PFSK-1 (cell line): Measurements from ENCODE around the gene SFTPB.

Source experiments
- FOXP2 ChIP-seq: optimal IDR thresholded peaks from 2 replicates; pipeline ENCODE3; 2011; ENCODE audit warnings: borderline replicate concordance, control low read depth, inconsistent platforms; ENCODE audit not compliant: insufficient read depth; ENCODE audit errors: extremely low read length, extremely low read depth
- POLR2AphosphoS5 ChIP-seq: IDR thresholded peaks from 2 replicates; pipeline ENCODE4 v1.6.1; 2012; ENCODE audit warnings: low read depth, mild to moderate bottlenecking, control low read depth, low read length, moderate library complexity
- REST ChIP-seq, 2 experiments: IDR thresholded peaks; 2 replicates each; pipeline versions ENCODE4 v1.6.1 to v1.8.0; 2011 to 2012; ENCODE audit warnings: low read depth in 2 of 2, low read length in 2 of 2, control low read depth in 1 of 2, inconsistent platforms in 1 of 2, mild to moderate bottlenecking in 1 of 2, moderate library complexity in 1 of 2; ENCODE audit not compliant: insufficient read depth in 1 of 2
- SIN3A ChIP-seq: IDR thresholded peaks from 2 replicates; pipeline ENCODE4 v1.6.1; 2012; ENCODE audit warnings: mild to moderate bottlenecking, low read length, moderate library complexity, borderline replicate concordance; ENCODE audit not compliant: insufficient read depth
- TAF1 ChIP-seq: IDR thresholded peaks from 2 replicates; pipeline ENCODE4 v1.6.1; 2012; ENCODE audit warnings: low read length, control low read depth, borderline replicate concordance; ENCODE audit not compliant: insufficient read depth

Gene SFTPB

GRCh38 chr2:85635636-85636035 is 32.4 kb downstream of the SFTPB start:
- TF ChIP-seq REST (IDR thresholded peaks at IDR 0.05; ENCODE audit: insufficient read depth in 1 of 2, low read depth in 2 of 2, low read length in 2 of 2) (no peak), POLR2AphosphoS5 (no peak), SIN3A (no peak), FOXP2 (no peak), TAF1 (no peak)

- no peak for TF ChIP-seq REST (IDR thresholded peaks at IDR 0.05; ENCODE audit: insufficient read depth in 1 of 2, low read depth in 2 of 2, low read length in 2 of 2)
Observed at GRCh38 chr2:85635011-85635410, 33.0 kb downstream of the SFTPB start.

GRCh38 chr2:85631316-85631715 is 36.7 kb downstream of the SFTPB start:
- TF ChIP-seq REST (IDR thresholded peaks at IDR 0.05; ENCODE audit: insufficient read depth in 1 of 2, low read depth in 2 of 2, low read length in 2 of 2) (no peak), POLR2AphosphoS5 (no peak), SIN3A (no peak), TAF1 (no peak), FOXP2 (no peak)

GRCh38 chr2:85628658-85629057 is 39.3 kb downstream of the SFTPB start:
- TF ChIP-seq TAF1 (no peak), REST (IDR thresholded peaks at IDR 0.05; ENCODE audit: insufficient read depth in 1 of 2, low read depth in 2 of 2, low read length in 2 of 2) (no peak), SIN3A (no peak), POLR2AphosphoS5 (no peak)

GRCh38 chr2:85623991-85624390 is 44.0 kb downstream of the SFTPB start:
- TF ChIP-seq FOXP2 (no peak), SIN3A (no peak), TAF1 (no peak), POLR2AphosphoS5 (no peak)
